ENCODE data around the gene HADHA. TPM values are rescaled to one million over a fixed set of nuclear protein-coding genes. Genes with fewer than 3 reads are reported as not detected.

HADHA gene
- total and polyA plus RNA-seq, 2 donors (not counting 3 experiments of a cell fraction or from before 2014, with no cell fraction given) = 79.4 to 158 TPM

DNA sequence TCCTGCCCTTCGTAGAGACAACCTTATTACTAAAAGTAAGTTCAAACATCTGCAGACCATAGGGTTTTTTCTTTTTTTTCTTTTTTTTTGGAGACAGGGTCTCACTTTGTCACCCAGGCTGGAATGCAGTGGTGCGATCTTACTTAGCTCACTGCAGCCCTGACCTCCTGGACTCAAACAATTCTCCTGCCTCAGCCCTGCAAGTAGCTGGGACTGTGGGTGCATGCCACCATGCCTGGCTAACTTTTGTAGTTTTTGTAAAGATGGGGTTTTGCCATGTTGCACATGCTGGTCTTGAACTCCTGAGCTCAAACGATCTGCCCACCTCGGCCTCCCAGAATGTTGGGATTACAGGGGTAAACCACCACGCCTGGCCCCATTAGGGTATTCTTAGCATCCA is 32.4 kb downstream of the HADHA start:
- ChIA-PET POLR2A (no interaction called here), CTCF (no interaction called here)
- TF ChIP-seq POLR2A (IDR thresholded peaks at IDR 0.05; ENCODE audit: low read depth, low read length) (no peak), POLR2AphosphoS5 (IDR thresholded peaks at IDR 0.05; ENCODE audit: insufficient read depth, low read depth, low read length) (no peak)
- TF ChIP-seq, protein P1, sequence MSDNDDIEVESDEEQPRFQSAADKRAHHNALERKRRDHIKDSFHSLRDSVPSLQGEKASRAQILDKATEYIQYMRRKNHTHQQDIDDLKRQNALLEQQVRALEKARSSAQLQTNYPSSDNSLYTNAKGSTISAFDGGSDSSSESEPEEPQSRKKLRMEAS (IDR thresholded peaks at IDR 0.05; ENCODE audit: insufficient read depth, insufficient read length) = no peak
- no peaks in the 10 kb centered on the region for H4K20me1 ChIP-seq (replicated peaks; ENCODE audit: control insufficient read depth, extremely low read depth, insufficient read depth, low read length)
- DNase-seq (ENCODE audit: low read depth, low spot score) (no peak), FAIRE-seq (no peak)
- H3K27me3 ChIP-seq (ENCODE audit: control insufficient read depth in 2 of 2, insufficient read depth in 2 of 2, low read length in 2 of 2) = no peaks in the 10 kb centered on the region
- BruUV-seq (replicated peaks) = no TSS peak
- dilution Hi-C loops (cut with MboI; ENCODE audit: extremely low pct_ligation_motif_present, low sequenced_read_pairs) (no loop called here), intact Hi-C loops (cut with micrococcal nuclease) (no loop called here)
- H3K4me3 ChIP-seq (replicated peaks in 1 of 3; ENCODE audit: insufficient read depth in 1 of 3, low read depth in 1 of 3, low read length in 3 of 3) = no peak overlapping the region
- H3K4me2 ChIP-seq (ENCODE audit: insufficient read depth, low read length) = no peak overlapping the region
- peaks cover 20 to 40% of the 10 kb centered on the region in 2 experiments for H3K36me3 ChIP-seq (ENCODE audit: control insufficient read depth in 2 of 2, extremely low read depth in 1 of 2, insufficient read depth in 2 of 2, low read length in 2 of 2)
- no peaks in the 10 kb centered on the region for H3K4me1 ChIP-seq (ENCODE audit: control insufficient read depth, extremely low read depth, insufficient read depth, low read length)
- no peaks in the 10 kb centered on the region for H3K9me3 ChIP-seq (replicated peaks; ENCODE audit: control insufficient read depth, insufficient read depth, low read length)
- no peak overlapping the region for H3K9ac ChIP-seq (replicated peaks; ENCODE audit: extremely low read depth, insufficient read depth, low read length)
- no peak overlapping the region for H3K27ac ChIP-seq (ENCODE audit: insufficient read depth, low read depth, low read length)
- no peaks in the 10 kb centered on the region for H3K9me1 ChIP-seq (replicated peaks; ENCODE audit: control insufficient read depth, extremely low read depth, insufficient read depth, low read length)
- no peak overlapping the region for H2AFZ ChIP-seq (ENCODE audit: low read depth, low read length)
- H3K79me2 ChIP-seq (ENCODE audit: control insufficient read depth, insufficient read depth, low read length) = no peaks in the 10 kb centered on the region

DNA sequence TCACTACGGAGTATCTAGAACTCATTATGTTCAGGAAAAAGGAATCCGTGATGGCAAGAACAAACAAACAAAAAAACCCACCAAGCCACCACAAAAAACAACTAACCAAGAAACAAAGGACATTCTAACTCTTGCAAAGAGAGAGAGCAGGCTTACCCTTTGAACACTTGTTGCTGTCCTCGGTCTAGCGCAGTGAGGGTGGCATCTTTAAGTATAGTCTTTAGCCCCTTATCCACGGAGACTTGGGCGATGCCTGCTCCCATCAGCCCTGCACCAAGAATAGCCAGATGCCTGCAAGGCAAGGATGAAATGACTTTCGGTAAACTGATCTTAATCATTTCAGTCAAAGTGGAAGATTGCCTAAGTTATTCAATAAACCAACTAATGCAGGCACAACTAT is 40.5 kb downstream of the HADHA start:
- Histone ChIP-seq H3K4me2 (ENCODE audit: insufficient read depth, low read length) (no peak overlapping the region), H2AFZ (ENCODE audit: low read depth, low read length) (no peak overlapping the region), H4K20me1 (replicated peaks; ENCODE audit: control insufficient read depth, extremely low read depth, insufficient read depth, low read length) (no peaks in the 10 kb centered on the region), H3K27ac (ENCODE audit: insufficient read depth, low read depth, low read length) (no peak overlapping the region), H3K9me3 (replicated peaks; ENCODE audit: control insufficient read depth, insufficient read depth, low read length) (no peaks in the 10 kb centered on the region), H3K4me1 (ENCODE audit: control insufficient read depth, extremely low read depth, insufficient read depth, low read length) (no peaks in the 10 kb centered on the region), H3K4me3 (replicated peaks in 1 of 3; ENCODE audit: insufficient read depth in 1 of 3, low read depth in 1 of 3, low read length in 3 of 3) (no peak overlapping the region), H3K9me1 (replicated peaks; ENCODE audit: control insufficient read depth, extremely low read depth, insufficient read depth, low read length) (no peaks in the 10 kb centered on the region), H3K36me3 (ENCODE audit: control insufficient read depth in 2 of 2, extremely low read depth in 1 of 2, insufficient read depth in 2 of 2, low read length in 2 of 2) (peaks cover 11 to 24% of the 10 kb centered on the region in 2 experiments), H3K27me3 (ENCODE audit: control insufficient read depth in 2 of 2, insufficient read depth in 2 of 2, low read length in 2 of 2) (no peaks in the 10 kb centered on the region), H3K79me2 (ENCODE audit: control insufficient read depth, insufficient read depth, low read length) (no peaks in the 10 kb centered on the region), H3K9ac (replicated peaks; ENCODE audit: extremely low read depth, insufficient read depth, low read length) (no peak overlapping the region)
- TF ChIP-seq GATA2 (IDR thresholded peaks at IDR 0.05; ENCODE audit: insufficient read depth, insufficient read length, low read depth, low read length) = no peak
- no peak for TF ChIP-seq EZH2 (IDR thresholded peaks at IDR 0.05; ENCODE audit: borderline replicate concordance, low read depth, low read length, severe bottlenecking)
- no peak for TF ChIP-seq MYC (IDR thresholded peaks at IDR 0.05; ENCODE audit: low read depth, low read length)
- no peak for TF ChIP-seq FOS (IDR thresholded peaks at IDR 0.05; ENCODE audit: borderline replicate concordance, insufficient read depth, low read length)
- TF ChIP-seq, protein P2, sequence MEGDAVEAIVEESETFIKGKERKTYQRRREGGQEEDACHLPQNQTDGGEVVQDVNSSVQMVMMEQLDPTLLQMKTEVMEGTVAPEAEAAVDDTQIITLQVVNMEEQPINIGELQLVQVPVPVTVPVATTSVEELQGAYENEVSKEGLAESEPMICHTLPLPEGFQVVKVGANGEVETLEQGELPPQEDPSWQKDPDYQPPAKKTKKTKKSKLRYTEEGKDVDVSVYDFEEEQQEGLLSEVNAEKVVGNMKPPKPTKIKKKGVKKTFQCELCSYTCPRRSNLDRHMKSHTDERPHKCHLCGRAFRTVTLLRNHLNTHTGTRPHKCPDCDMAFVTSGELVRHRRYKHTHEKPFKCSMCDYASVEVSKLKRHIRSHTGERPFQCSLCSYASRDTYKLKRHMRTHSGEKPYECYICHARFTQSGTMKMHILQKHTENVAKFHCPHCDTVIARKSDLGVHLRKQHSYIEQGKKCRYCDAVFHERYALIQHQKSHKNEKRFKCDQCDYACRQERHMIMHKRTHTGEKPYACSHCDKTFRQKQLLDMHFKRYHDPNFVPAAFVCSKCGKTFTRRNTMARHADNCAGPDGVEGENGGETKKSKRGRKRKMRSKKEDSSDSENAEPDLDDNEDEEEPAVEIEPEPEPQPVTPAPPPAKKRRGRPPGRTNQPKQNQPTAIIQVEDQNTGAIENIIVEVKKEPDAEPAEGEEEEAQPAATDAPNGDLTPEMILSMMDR (IDR thresholded peaks at IDR 0.05; ENCODE audit: extremely low read depth in 1 of 2, insufficient read depth in 1 of 2, low read depth in 1 of 2, low read length in 2 of 2) = no peak
- TF ChIP-seq, protein P1 (IDR thresholded peaks at IDR 0.05; ENCODE audit: insufficient read depth, insufficient read length) = no peak
- TF ChIP-seq POLR2AphosphoS5 (IDR thresholded peaks at IDR 0.05; ENCODE audit: insufficient read depth, low read depth, low read length) = no peak
- TF ChIP-seq POLR2A (IDR thresholded peaks at IDR 0.05; ENCODE audit: low read depth, low read length) = no peak
- TF ChIP-seq JUN (IDR thresholded peaks at IDR 0.05; ENCODE audit: borderline replicate concordance, insufficient read depth, insufficient read length, low read depth) = no peak
- FAIRE-seq (no peak), DNase-seq (ENCODE audit: low read depth, low spot score) (no peak)
- dilution Hi-C loops (cut with MboI; ENCODE audit: extremely low pct_ligation_motif_present, low sequenced_read_pairs) = no loop called here
- no TSS peak for BruUV-seq (replicated peaks)
- ChIA-PET POLR2A (no interaction called here), CTCF (no interaction called here)
- intact Hi-C loops (cut with micrococcal nuclease) = no loop called here
